Measurements from ENCODE around the gene MBD5. TPM values are rescaled to one million over a fixed set of nuclear protein-coding genes. Genes with fewer than 3 reads are reported as not detected.

MBD5 gene
- total and polyA plus RNA-seq, 2 of the 4 experiments (the other 2 are of a cell fraction), result 9.8 to 14.2 TPM

- intact Hi-C loops (cut with micrococcal nuclease), result no loop called here
- Histone ChIP-seq H3K9ac (ENCODE audit: low read depth, low read length) (no peak overlapping the region), H4K20me1 (ENCODE audit: insufficient read depth, low read length) (no peaks in the 10 kb centered on the region), H3K14ac (replicated peaks; ENCODE audit: low read depth, low read length) (no peak overlapping the region), H3K4me3 (ENCODE audit: insufficient read depth, low read depth, low read length) (no peak overlapping the region), H2BK15ac (ENCODE audit: low read depth, low read length) (no peak overlapping the region), H2AK9ac (replicated peaks; ENCODE audit: low read depth, low read length, poor library complexity) (no peak overlapping the region), H2AFZ (replicated peaks; ENCODE audit: low read length, poor library complexity) (no peak overlapping the region), H3K18ac (ENCODE audit: low read depth, low read length) (no peak overlapping the region), H3K9me1 (ENCODE audit: insufficient read depth, low read length) (no peaks in the 10 kb centered on the region; the same call in 1 of the 2 replicates), H3K4me1 (ENCODE audit: control insufficient read depth, insufficient read depth, low read length) (no peaks in the 10 kb centered on the region), H2AK5ac (ENCODE audit: low read depth, low read length) (no peak overlapping the region), H2BK5ac (ENCODE audit: low read depth, low read length, poor library complexity, severe bottlenecking) (no peak overlapping the region), H4K91ac (ENCODE audit: insufficient read depth, low read depth, low read length) (no peak overlapping the region), H4K5ac (ENCODE audit: low read depth, low read length) (no peak overlapping the region), H3K4me2 (ENCODE audit: low read depth, low read length) (no peak overlapping the region), H3K79me1 (ENCODE audit: low read depth in 1 of 2, low read length in 2 of 2) (no peaks in the 10 kb centered on the region; a peak in 3 of 4 replicates), H3K27me3 (ENCODE audit: control insufficient read depth, insufficient read depth, low read length) (no peaks in the 10 kb centered on the region), H3K9me3 (ENCODE audit: control insufficient read depth, insufficient read depth, low read length) (no peaks in the 10 kb centered on the region; the same call in 1 of the 2 replicates), H3K23ac (ENCODE audit: low read depth, low read length) (no peak overlapping the region), H3K27ac (ENCODE audit: insufficient read depth, low read length) (no peak overlapping the region), H2BK120ac (ENCODE audit: low read depth, low read length) (no peak overlapping the region), H3K56ac (ENCODE audit: extremely low read depth, insufficient read depth, low read length) (no peak overlapping the region), H3K36me3 (ENCODE audit: control insufficient read depth, insufficient read depth, low read length) (peaks cover 8% of the 10 kb centered on the region), H4K8ac (ENCODE audit: low read depth in 2 of 2, low read length in 2 of 2) (no peak overlapping the region; a peak in 1 of 4 replicates), H2BK20ac (ENCODE audit: low read depth, low read length) (no peak overlapping the region), H3K4ac (ENCODE audit: low read depth, low read length) (no peak overlapping the region)
- no peak for TF ChIP-seq ELK1 (IDR thresholded peaks at IDR 0.05; ENCODE audit: borderline replicate concordance, low read depth, low read length)
- TF ChIP-seq NFE2L2 (IDR thresholded peaks at IDR 0.05; ENCODE audit: low read depth, low read length), result peak; percentile 82
- in situ Hi-C loops (cut with MboI; ENCODE audit: low sequenced_read_pairs), result no loop called here
- CTCF ChIA-PET, result no interaction called here
- 100% methylated on average over 2 of the region's 6 CpGs; no CpG with 5 or more reads in 1 of the 2 experiments for WGBS, 2 experiments (ENCODE audit: extremely low coverage in 2 of 2, insufficient read length in 1 of 2)
- dilution Hi-C loops (cut with HindIII; ENCODE audit: low sequenced_read_pairs, unreplicated experiment), result no loop called here
- no TSS peak for BruUV-seq (replicated peaks)
- ATAC-seq (ENCODE audit: low read depth), result no peak
- POLR2A ChIA-PET (ENCODE audit: unreplicated experiment), result no interaction called here
- peak; percentile 48 for DNase-seq
These were observed 232.8 kb downstream of the MBD5 start for GRCh38 chr2:148253685-148254084.

Measured in IMR-90 (cell line).